GM21381 (cell line): Measurements from ENCODE around the gene NEGR1.
"Not testable (repeated sequence)": the region's sequence is repeated elsewhere in the genome, so short reads cannot be mapped to it uniquely, and the experiment has no call there.

ENCODE experiments used
- ATAC-seq: cut with Tn5 transposase; IDR thresholded peaks from one replicate; pipeline ENCODE4 v1.9.1; 2021; ENCODE audit warnings: mild to moderate bottlenecking, moderate library complexity; ENCODE audit not compliant: unreplicated experiment

The NEGR1 gene

DNA sequence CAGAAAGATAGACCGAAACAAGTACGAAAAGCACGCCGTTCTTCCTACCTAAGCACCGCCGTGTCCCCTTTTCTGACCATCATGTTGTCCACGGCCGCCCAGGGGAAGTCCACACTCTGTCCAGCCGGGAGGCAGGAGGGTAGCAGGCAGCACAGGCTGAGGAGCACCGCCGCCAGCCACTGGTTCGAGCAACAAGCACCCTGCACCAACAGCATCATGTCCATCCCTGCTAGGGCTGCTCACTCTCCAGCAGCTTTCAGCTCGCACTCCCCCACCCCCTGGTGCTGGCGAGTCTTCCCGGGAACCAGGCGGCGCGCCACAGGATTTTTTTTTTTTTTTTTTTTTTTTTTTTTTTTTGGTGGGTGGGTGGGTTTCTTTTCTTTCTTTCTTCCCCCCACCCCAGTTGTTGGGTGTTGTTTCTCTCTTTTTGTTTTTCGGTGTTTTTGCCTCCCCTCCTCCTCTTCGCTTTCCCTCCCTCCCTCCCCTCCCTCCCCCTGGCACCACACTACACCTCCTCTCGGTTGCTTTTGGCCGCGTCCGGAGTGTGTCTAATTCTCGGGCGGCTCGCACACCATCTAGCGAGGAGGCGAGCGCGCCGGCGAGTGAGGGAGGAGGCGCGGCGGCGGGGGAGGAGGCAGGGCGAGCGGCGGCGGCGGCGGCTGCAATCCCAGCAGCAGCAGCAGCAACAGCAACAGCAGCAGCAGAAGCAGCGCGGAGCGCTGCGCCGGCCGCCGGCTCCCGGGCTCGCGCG is at the start of gene NEGR1:
NEGR1 (minus strand) TSS at position 269 of the 751 bp plus-strand sequence.
- ATAC-seq, result peak; percentile 83

DNA sequence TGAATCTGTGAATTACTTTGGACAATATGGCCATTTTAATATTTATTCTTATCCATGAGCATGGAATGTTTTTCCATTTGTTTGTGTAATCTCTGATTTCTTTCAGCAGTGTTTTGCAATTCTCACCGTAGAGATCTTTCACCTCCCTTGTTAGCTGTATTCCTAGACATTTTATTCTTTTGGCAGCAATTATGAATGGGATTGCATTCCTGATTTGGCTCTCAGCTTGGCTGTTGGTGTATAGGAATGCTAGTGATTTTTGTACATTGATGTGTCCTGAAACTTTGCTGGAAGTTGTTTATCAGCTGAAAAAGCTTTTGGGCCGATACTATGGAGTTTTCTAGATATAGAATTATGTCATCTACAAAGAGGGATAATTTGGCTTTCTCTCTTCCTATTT is 44.2 kb upstream of the NEGR1 start:
- no peak for ATAC-seq

- no peak for ATAC-seq
These were observed 42.1 kb upstream of the NEGR1 start for GRCh38 chr1:72324451-72324850.

- ATAC-seq, result no peak
These were observed 40.6 kb upstream of the NEGR1 start for GRCh38 chr1:72322910-72323309.

- no peak for ATAC-seq
These were observed 14.2 kb upstream of the NEGR1 start for GRCh38 chr1:72296501-72296900.

GRCh38 chr1:72288886-72289285 is 6.5 kb upstream of the NEGR1 start:
- ATAC-seq, result no peak

GRCh38 chr1:72286401-72286800 is 4.1 kb upstream of the NEGR1 start:
- no peak for ATAC-seq

- no peak for ATAC-seq
These were observed 2.7 kb upstream of the NEGR1 start for GRCh38 chr1:72285074-72285425.

DNA sequence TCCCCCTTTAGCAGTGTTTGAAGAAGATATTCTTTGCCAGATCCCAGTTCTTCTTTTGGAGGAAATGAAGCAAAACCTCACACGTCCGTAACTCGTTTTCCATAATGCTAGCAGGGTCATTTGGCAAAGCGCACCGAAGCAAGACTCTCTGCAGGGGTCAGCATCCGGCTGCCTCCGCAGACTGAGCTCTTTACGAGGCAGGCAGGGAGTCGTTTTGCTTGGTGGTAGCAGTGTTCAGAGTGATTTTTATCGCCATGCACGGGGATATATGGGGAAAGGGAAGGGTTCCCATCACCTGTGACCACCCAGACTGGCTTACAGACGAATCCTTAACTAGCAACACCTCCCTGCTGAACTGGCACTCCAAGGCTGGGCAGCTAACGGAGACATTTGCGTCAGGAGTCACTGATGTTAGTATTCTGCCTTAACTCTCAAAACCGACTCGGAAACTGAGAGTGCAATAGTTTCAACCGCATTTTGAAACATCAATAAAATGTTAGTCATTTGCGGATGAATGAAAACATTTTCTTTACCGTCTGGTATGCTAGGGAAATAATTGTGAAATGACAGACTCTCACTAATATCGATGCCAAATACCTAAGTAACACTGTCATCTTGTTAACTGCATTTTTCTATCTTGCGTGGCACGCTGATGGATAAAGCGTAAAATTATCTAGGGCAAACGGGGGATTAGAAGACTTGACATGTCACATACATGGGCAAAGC is 2.2 kb upstream of the NEGR1 start:
- ATAC-seq, result peak; percentile 45

GRCh38 chr1:72284084-72284347 is 1.7 kb upstream of the NEGR1 start:
- ATAC-seq, result no peak

DNA sequence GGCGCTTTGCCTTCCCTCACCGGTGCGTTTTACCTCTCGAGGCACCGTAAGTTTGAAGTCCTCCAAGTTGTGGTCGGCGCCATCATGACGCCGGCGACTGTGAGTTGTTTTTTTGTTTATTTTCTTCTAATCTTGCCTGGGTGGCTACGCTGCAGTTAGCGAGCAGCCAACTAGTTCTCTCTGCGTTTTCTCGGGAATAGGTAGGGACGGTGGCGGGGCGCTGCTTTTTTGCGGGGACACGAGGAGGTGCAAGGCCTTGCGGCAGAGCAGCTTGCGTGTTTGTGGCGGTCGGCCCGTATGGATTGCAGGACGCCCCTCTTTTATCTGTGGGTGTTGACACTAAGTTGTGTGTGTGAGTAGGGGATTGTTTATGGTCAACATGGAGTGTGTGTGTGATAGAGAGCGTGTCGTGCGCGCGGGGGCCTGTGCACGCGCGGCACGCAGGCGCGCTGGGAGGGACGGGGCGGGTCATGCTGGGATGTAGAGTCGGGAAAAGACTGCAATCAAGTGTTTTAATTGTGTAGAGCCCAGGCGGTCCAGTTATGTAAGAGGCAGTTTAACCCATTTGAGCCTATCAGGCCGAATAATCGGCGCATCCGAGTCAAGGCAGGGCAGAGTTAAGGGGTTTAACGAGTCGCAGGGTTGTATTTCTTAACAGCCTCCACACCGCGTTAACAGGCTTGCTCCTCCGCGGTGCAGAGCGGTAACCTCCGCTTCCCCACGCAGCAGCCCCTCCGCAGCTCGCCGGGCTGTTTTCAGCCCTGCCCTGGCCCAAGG is 1.2 kb upstream of the NEGR1 start:
- no peak for ATAC-seq

DNA sequence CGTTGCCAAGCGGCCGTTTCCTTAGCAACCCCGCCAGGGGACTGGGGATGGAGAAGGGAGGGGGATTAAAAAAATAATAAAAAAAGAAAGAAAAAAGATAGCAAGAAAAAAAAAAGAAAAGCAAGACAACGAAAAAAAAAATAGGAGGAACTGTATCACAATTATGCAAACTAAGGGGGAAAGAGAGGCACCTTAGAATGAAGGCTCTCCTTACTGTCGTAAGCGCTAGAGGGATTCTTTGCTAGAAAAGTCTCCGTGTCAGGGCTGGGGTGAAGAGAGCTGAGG is 625 bp upstream of the NEGR1 start:
- ATAC-seq, result peak; percentile 11

DNA sequence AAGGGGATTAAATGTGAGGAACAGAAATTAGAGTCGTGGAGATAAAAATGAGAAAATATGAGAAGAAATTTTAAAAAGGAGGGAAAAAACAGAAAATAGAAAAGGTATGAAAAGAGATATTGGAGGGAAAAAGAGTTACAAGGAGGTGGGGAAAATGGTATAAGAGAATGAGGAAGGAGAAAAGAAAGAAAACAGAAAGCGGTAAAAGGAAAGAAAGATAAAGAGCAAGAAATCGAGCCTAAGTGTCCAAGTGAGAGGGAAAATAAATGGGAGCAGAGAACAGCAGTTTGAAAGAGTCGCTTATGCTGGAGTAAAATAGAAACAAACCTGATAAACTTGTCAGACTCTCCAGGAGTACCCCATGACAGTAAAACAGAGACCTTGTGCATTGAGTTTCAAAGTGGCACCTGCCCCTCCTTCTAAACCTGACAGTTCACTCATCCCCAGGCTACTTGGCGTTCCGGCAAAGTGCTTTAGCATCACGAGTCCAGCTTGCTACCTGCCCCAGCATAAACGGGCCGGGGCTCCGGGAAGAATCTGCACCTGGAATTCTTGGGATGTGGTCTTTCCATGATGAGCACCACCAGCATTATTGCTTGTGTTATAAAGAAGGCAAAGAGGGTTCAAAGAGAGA is 585 bp downstream of the NEGR1 start:
- no peak for ATAC-seq

- no peak for ATAC-seq
These were observed 1.2 kb downstream of the NEGR1 start for GRCh38 chr1:72281144-72281543.

- no peak for ATAC-seq
These were observed 1.6 kb downstream of the NEGR1 start for GRCh38 chr1:72280711-72281110.

DNA sequence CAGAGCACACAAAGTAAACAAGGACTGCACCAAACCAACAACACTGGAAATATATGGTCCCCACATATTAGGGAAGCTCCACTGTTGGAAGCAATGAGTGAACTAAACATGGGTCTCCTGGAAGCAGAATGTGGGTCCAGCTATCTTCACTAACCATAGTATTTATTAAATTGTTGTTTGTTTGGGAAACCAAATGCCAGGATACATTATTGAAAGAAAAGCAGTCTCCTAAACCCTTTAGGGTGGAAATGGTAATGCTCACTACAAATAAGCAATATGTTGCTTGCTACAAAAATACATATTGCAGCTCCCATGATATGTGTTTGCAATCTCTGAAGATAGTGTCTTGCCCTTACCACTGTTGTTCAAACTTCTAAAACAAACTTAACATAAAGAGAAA is 2.2 kb downstream of the NEGR1 start:
- ATAC-seq, result no peak

DNA sequence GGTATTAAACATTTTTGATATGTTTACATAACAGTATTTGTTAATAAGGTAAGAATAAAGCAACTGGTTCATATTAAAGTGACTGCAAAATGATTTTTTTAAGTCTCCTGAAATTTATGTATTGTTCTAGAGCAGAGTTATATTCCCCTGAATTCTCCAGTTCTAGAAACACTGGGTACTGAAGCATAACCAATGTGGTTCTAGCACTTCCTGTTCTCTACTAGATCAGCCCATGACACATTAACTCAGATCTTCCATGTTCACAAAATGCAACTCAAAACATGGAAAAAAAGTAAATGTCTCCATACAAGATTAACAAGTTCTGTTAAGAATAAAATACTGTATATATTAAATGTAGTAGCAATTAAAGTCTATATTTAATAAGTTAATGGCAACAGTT is 3.9 kb downstream of the NEGR1 start:
- no peak for ATAC-seq

- no peak for ATAC-seq
These were observed 10.7 kb downstream of the NEGR1 start for GRCh38 chr1:72271555-72272085.

DNA sequence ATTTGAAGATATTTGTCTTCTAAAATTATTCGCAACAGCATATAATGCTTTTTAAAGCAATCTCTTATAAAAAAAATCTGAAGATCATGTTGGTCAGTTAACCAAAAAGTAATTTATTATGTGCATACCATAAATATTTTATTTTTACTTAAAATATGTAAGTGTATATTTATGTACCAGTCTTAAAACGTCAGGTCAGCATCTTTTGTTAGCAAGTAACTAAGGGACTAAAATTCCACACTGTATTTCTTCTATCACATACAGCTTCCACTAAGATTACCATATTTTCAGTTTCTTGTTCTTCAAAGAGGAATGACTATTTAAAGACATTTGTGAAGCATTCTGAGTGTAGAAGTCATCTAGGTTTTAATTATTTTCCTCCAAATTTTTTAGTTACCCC is 19.6 kb downstream of the NEGR1 start:
- ATAC-seq, result no peak

- no peak for ATAC-seq
These were observed 29.2 kb downstream of the NEGR1 start for GRCh38 chr1:72253132-72253531.

GRCh38 chr1:72241397-72241796 is 40.9 kb downstream of the NEGR1 start:
- no peak for ATAC-seq

- not testable (repeated sequence) for ATAC-seq
These were observed 46.4 kb downstream of the NEGR1 start for GRCh38 chr1:72235931-72236330.
